H9 (cell line): ENCODE data around the gene CCDC138. TPM values are rescaled to one million over a fixed set of nuclear protein-coding genes. Genes with fewer than 3 reads are reported as not detected.

Source experiments
- DNase-seq: peaks from one replicate; pipeline ENCODE4 v3.0.0-alpha.2; 2017
- H2AFZ ChIP-seq: one replicate; pipeline ENCODE4 v1.6.1; 2013; ENCODE audit warnings: mild to moderate bottlenecking, low read length, control low read depth, moderate library complexity
- H2AK5ac ChIP-seq: 2 replicates; pipeline ENCODE4 v1.6.1; 2013; ENCODE audit warnings: low read length, control low read depth, mixed read lengths; ENCODE audit not compliant: insufficient read length
- H2BK120ac ChIP-seq: one replicate; pipeline ENCODE4 v1.6.1; 2013; ENCODE audit warnings: low read depth, mild to moderate bottlenecking, low read length, control low read depth, inconsistent platforms; ENCODE audit not compliant: poor library complexity, severe bottlenecking
- H2BK12ac ChIP-seq: 2 replicates; pipeline ENCODE4 v1.6.1; 2013; ENCODE audit warnings: low read length, control low read depth, mixed read lengths, low read depth; ENCODE audit not compliant: insufficient read length
- H2BK15ac ChIP-seq: 2 replicates; pipeline ENCODE4 v1.6.1; 2013; ENCODE audit warnings: low read depth, low read length, control low read depth
- H2BK20ac ChIP-seq: one replicate; pipeline ENCODE4 v1.6.1; 2013; ENCODE audit warnings: low read depth, mild to moderate bottlenecking, low read length, control low read depth, inconsistent platforms; ENCODE audit not compliant: poor library complexity, severe bottlenecking
- H2BK5ac ChIP-seq: 2 replicates; pipeline ENCODE4 v1.6.1; 2013; ENCODE audit warnings: low read length, control low read depth, mixed read lengths; ENCODE audit not compliant: insufficient read length
- H3K14ac ChIP-seq: 2 replicates; pipeline ENCODE4 v1.6.1; 2013; ENCODE audit warnings: low read length, control low read depth; ENCODE audit not compliant: insufficient read depth
- H3K18ac ChIP-seq: 2 replicates; pipeline ENCODE4 v1.6.1; 2013; ENCODE audit warnings: low read depth, mild to moderate bottlenecking, mixed read lengths, low read length, control low read depth; ENCODE audit not compliant: insufficient read length
- H3K23ac ChIP-seq: 2 replicates; pipeline ENCODE4 v1.6.1; 2013; ENCODE audit warnings: low read length, control low read depth, mixed read lengths, low read depth; ENCODE audit not compliant: insufficient read length
- H3K23me2 ChIP-seq: 2 replicates; pipeline ENCODE4 v1.6.1; 2013; ENCODE audit warnings: low read depth, mild to moderate bottlenecking, mixed read lengths, low read length, control low read depth; ENCODE audit not compliant: insufficient read length, poor library complexity, severe bottlenecking
- H3K27ac ChIP-seq: 2 replicates; pipeline ENCODE4 v1.5.1; 2013; ENCODE audit warnings: low read length, control low read depth, mixed read lengths, low read depth; ENCODE audit not compliant: insufficient read length
- H3K27me3 ChIP-seq: 2 replicates; pipeline ENCODE4 v1.6.1; 2013; ENCODE audit warnings: low read length, control low read depth, inconsistent platforms; ENCODE audit not compliant: insufficient read depth
- H3K4ac ChIP-seq: 2 replicates; pipeline ENCODE4 v1.6.1; 2013; ENCODE audit warnings: low read depth, mild to moderate bottlenecking, control low read depth, inconsistent platforms, low read length, moderate library complexity
- H3K4me1 ChIP-seq: 2 replicates; pipeline ENCODE4 v1.6.1; 2013; ENCODE audit warnings: low read length, control low read depth, inconsistent platforms; ENCODE audit not compliant: insufficient read depth
- H3K4me2 ChIP-seq: 2 replicates; pipeline ENCODE4 v1.6.1; 2013; ENCODE audit warnings: low read length, control low read depth, mixed read lengths; ENCODE audit not compliant: insufficient read length, insufficient read depth
- H3K56ac ChIP-seq: 2 replicates; pipeline ENCODE4 v1.6.1; 2013; ENCODE audit warnings: low read depth, mild to moderate bottlenecking, mixed read lengths, low read length, control low read depth; ENCODE audit not compliant: insufficient read length
- H3K79me1 ChIP-seq: 2 replicates; pipeline ENCODE4 v1.6.1; 2013; ENCODE audit warnings: low read depth, mild to moderate bottlenecking, moderate library complexity, low read length, control low read depth, inconsistent platforms; ENCODE audit not compliant: insufficient read depth, poor library complexity, severe bottlenecking
- H3K79me2 ChIP-seq: 2 replicates; pipeline ENCODE4 v1.6.1; 2013; ENCODE audit warnings: low read length, control low read depth, inconsistent platforms; ENCODE audit not compliant: insufficient read depth
- H3K9ac ChIP-seq: 2 replicates; pipeline ENCODE4 v1.6.1; 2013; ENCODE audit warnings: low read length, control low read depth, mixed read lengths; ENCODE audit not compliant: insufficient read length; ENCODE audit errors: extremely low read depth
- H3K9me3 ChIP-seq: one replicate; pipeline ENCODE4 v1.6.1; 2013; ENCODE audit warnings: low read depth, low read length, inconsistent platforms; ENCODE audit not compliant: control insufficient read depth
- H3T11ph ChIP-seq: one replicate; pipeline ENCODE4 v1.6.1; 2013; ENCODE audit warnings: mild to moderate bottlenecking, low read length, control low read depth, inconsistent platforms
- H4K20me1 ChIP-seq: one replicate; pipeline ENCODE4 v1.6.1; 2013; ENCODE audit not compliant: control insufficient read depth, insufficient read length, insufficient read depth
- H4K5ac ChIP-seq: 2 replicates; pipeline ENCODE4 v1.6.1; 2013; ENCODE audit warnings: low read depth, mild to moderate bottlenecking, mixed read lengths, low read length, control low read depth; ENCODE audit not compliant: insufficient read length
- H4K8ac ChIP-seq: replicated peaks from 2 replicates; pipeline ENCODE4 v1.6.1; 2013; ENCODE audit warnings: low read length, control low read depth, mixed read lengths, low read depth; ENCODE audit not compliant: insufficient read length
- H4K91ac ChIP-seq: 2 replicates; pipeline ENCODE4 v1.6.1; 2013; ENCODE audit warnings: low read depth, mild to moderate bottlenecking, moderate library complexity, mixed read lengths, low read length, control low read depth; ENCODE audit not compliant: insufficient read length
- H3K27ac Mint-ChIP-seq, 3 experiments: 2 replicates in 2 of 3; 3 replicates in 1 of 3; pipeline ENCODE4 v1.8.0; 2020 to 2021; ENCODE audit warnings: mixed read lengths in 3 of 3, mild to moderate bottlenecking in 1 of 3, moderate library complexity in 1 of 3
- H3K27me3 Mint-ChIP-seq: 2 replicates; pipeline ENCODE4 v1.8.0; 2021; ENCODE audit warnings: low read depth, mild to moderate bottlenecking, moderate library complexity, mixed read lengths
- H3K36me3 Mint-ChIP-seq, 3 experiments: 2 replicates in 2 of 3; 3 replicates in 1 of 3; pipeline ENCODE4 v1.8.0; 2020 to 2021; ENCODE audit warnings: low read depth in 3 of 3, mixed read lengths in 3 of 3; ENCODE audit not compliant: insufficient read depth in 1 of 3
- H3K4me1 Mint-ChIP-seq, 2 experiments: 2 replicates each; pipeline ENCODE4 v1.8.0; 2020; ENCODE audit warnings: mixed read lengths in 2 of 2
- H3K4me3 Mint-ChIP-seq, 2 experiments: 2 replicates in 1 of 2; 3 replicates in 1 of 2; pipeline ENCODE4 v1.8.0; 2020 to 2021; ENCODE audit warnings: mild to moderate bottlenecking in 2 of 2, mixed read lengths in 2 of 2, moderate library complexity in 1 of 2
- H3K9me3 Mint-ChIP-seq, 2 experiments: 2 replicates in 1 of 2; 3 replicates in 1 of 2; pipeline ENCODE4 v1.8.0; 2020; ENCODE audit warnings: mild to moderate bottlenecking in 2 of 2, mixed read lengths in 2 of 2, moderate library complexity in 1 of 2
- WGBS: extraction: QIAGEN DNeasy Blood & Tissue Kit; methylation state at CpG from one replicate; pipeline ENCODE4 v1.1.7; 2013; ENCODE audit warnings: missing lambda C conversion rate, low lambda C conversion rate, mixed read lengths; ENCODE audit not compliant: insufficient read length; ENCODE audit errors: extremely low coverage; 5-methylcytosine and 5-hydroxymethylcytosine counted together
- total RNA-seq: library from RNA; stranded (reverse); gene quantifications from 2 replicates; pipeline ENCODE4 v1.2.1, GENCODE V29; 2021
- TF ChIP-seq, protein P1 (sequence below): fragments of 200-600 bp; sonication (generic); conservative IDR thresholded peaks from 3 replicates; pipeline ENCODE4 v1.8.0; 2021; ENCODE audit warnings: antibody characterized with exemption, mild to moderate bottlenecking

CCDC138 gene
- total RNA-seq, 1 experiment from 2014 or later: 32.7 TPM

DNA sequence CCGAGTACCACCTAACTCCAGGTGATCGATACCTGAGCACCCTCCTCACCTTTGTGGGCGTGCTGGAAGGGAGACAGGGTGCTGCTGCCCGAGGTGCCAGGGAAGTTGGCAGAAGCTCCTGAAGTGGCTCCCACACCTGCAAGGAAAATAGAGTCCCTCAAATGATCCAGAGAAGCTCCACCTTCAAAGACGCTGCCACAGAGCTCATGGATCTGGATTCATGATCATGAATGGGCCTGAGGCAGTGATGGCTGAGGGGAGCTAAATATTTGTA is 126.0 kb downstream of the CCDC138 start:
- Histone ChIP-seq H3K4ac (no peak overlapping the region), H3K23ac (no peak overlapping the region), H4K8ac (no peak overlapping the region), H2BK120ac (no peak overlapping the region), H3K9ac (no peak overlapping the region), H2BK20ac (no peak overlapping the region), H3K18ac (no peak overlapping the region), H4K91ac (no peak overlapping the region), H3K79me1 (no peaks in the 10 kb centered on the region), H3K56ac (no peak overlapping the region), H3K27ac (no peak overlapping the region), H3K23me2 (no peaks in the 10 kb centered on the region), H3K4me1 (no peaks in the 10 kb centered on the region), H2AFZ (no peak overlapping the region), H3K9me3 (no peaks in the 10 kb centered on the region), H4K20me1 (no peaks in the 10 kb centered on the region), H3K27me3 (no peaks in the 10 kb centered on the region), H3T11ph (no peak overlapping the region), H3K14ac (no peak overlapping the region), H2BK15ac (no peak overlapping the region), H2BK12ac (no peak overlapping the region), H2BK5ac (no peak overlapping the region), H2AK5ac (no peak overlapping the region), H3K79me2 (no peaks in the 10 kb centered on the region), H4K5ac (no peak overlapping the region), H3K4me2 (no peak overlapping the region)
- Mint-ChIP-seq H3K9me3 (no peaks in the 10 kb centered on the region), H3K4me1 (no peaks in the 10 kb centered on the region), H3K27ac (no peak overlapping the region; a peak in 1 of 7 replicates), H3K36me3 (no peaks in the 10 kb centered on the region), H3K27me3 (peaks cover 2% of the 10 kb centered on the region; the same call in 1 of the 2 replicates), H3K4me3 (no peak overlapping the region)
- WGBS: no CpG with 5 or more reads among the region's 5 CpGs
- TF ChIP-seq, protein P1, sequence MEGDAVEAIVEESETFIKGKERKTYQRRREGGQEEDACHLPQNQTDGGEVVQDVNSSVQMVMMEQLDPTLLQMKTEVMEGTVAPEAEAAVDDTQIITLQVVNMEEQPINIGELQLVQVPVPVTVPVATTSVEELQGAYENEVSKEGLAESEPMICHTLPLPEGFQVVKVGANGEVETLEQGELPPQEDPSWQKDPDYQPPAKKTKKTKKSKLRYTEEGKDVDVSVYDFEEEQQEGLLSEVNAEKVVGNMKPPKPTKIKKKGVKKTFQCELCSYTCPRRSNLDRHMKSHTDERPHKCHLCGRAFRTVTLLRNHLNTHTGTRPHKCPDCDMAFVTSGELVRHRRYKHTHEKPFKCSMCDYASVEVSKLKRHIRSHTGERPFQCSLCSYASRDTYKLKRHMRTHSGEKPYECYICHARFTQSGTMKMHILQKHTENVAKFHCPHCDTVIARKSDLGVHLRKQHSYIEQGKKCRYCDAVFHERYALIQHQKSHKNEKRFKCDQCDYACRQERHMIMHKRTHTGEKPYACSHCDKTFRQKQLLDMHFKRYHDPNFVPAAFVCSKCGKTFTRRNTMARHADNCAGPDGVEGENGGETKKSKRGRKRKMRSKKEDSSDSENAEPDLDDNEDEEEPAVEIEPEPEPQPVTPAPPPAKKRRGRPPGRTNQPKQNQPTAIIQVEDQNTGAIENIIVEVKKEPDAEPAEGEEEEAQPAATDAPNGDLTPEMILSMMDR: no peak
- no peak for DNase-seq
